ENCODE results near the gene KLHL9.

Gene KLHL9

GRCh38 chr9:21314152-21314551 is 21.1 kb downstream of the KLHL9 start:
- H3K27me3 ChIP-seq (ENCODE audit: control insufficient read depth, insufficient read depth, low read length): no peaks in the 10 kb centered on the region
- H3K4me3 ChIP-seq (ENCODE audit: low read length): no peak overlapping the region
- no peaks in the 10 kb centered on the region for H3K4me1 ChIP-seq (ENCODE audit: control insufficient read depth, insufficient read depth, low read length)
- no peaks in the 10 kb centered on the region for H3K36me3 ChIP-seq (ENCODE audit: control insufficient read depth, insufficient read depth, low read length)
- H3K9ac ChIP-seq (ENCODE audit: low read length): no peak overlapping the region
- H3K27ac ChIP-seq (ENCODE audit: low read depth, low read length): no peak overlapping the region

- H3K4me3 ChIP-seq (ENCODE audit: low read length): no peak overlapping the region
- H3K27ac ChIP-seq (ENCODE audit: low read depth, low read length): no peak overlapping the region
- no peak overlapping the region for H3K9ac ChIP-seq (ENCODE audit: low read length)
- H3K27me3 ChIP-seq (ENCODE audit: control insufficient read depth, insufficient read depth, low read length): no peaks in the 10 kb centered on the region
- no peaks in the 10 kb centered on the region for H3K4me1 ChIP-seq (ENCODE audit: control insufficient read depth, insufficient read depth, low read length)
- H3K36me3 ChIP-seq (ENCODE audit: control insufficient read depth, insufficient read depth, low read length): no peaks in the 10 kb centered on the region
Measured at GRCh38 chr9:21311889-21312288, 23.3 kb downstream of the KLHL9 start.

- H3K4me1 ChIP-seq (ENCODE audit: control insufficient read depth, insufficient read depth, low read length): no peaks in the 10 kb centered on the region
- H3K27ac ChIP-seq (ENCODE audit: low read depth, low read length): no peak within 1 kb of the TSS
- no peaks in the 10 kb centered on the region for H3K36me3 ChIP-seq (ENCODE audit: control insufficient read depth, insufficient read depth, low read length)
- H3K4me3 ChIP-seq (ENCODE audit: low read length): no peak within 1 kb of the TSS
- no peaks in the 10 kb centered on the region for H3K27me3 ChIP-seq (ENCODE audit: control insufficient read depth, insufficient read depth, low read length)
- no peak within 1 kb of the TSS for H3K9ac ChIP-seq (ENCODE audit: low read length)
Measured at GRCh38 chr9:21305213-21305612, 30.0 kb downstream of the KLHL9 start, which contains the start of gene IFNA5. TSS of gene IFNA5 (minus strand) at chr9:21305313. CDS start at chr9:21305256, 57 bp downstream.

GRCh38 chr9:21295992-21296391 is 39.2 kb downstream of the KLHL9 start:
- H3K9ac ChIP-seq (ENCODE audit: low read length): no peak overlapping the region
- H3K27me3 ChIP-seq (ENCODE audit: control insufficient read depth, insufficient read depth, low read length): no peaks in the 10 kb centered on the region
- H3K36me3 ChIP-seq (ENCODE audit: control insufficient read depth, insufficient read depth, low read length): no peaks in the 10 kb centered on the region
- H3K4me1 ChIP-seq (ENCODE audit: control insufficient read depth, insufficient read depth, low read length): no peaks in the 10 kb centered on the region
- H3K27ac ChIP-seq (ENCODE audit: low read depth, low read length): no peak overlapping the region
- H3K4me3 ChIP-seq (ENCODE audit: low read length): no peak overlapping the region

- no peak overlapping the region for H3K9ac ChIP-seq (ENCODE audit: low read length)
- H3K27me3 ChIP-seq (ENCODE audit: control insufficient read depth, insufficient read depth, low read length): no peaks in the 10 kb centered on the region
- H3K4me3 ChIP-seq (ENCODE audit: low read length): no peak overlapping the region
- H3K27ac ChIP-seq (ENCODE audit: low read depth, low read length): no peak overlapping the region
- no peaks in the 10 kb centered on the region for H3K4me1 ChIP-seq (ENCODE audit: control insufficient read depth, insufficient read depth, low read length)
- H3K36me3 ChIP-seq (ENCODE audit: control insufficient read depth, insufficient read depth, low read length): no peaks in the 10 kb centered on the region
Measured at GRCh38 chr9:21294904-21295538, 40.2 kb downstream of the KLHL9 start.

GRCh38 chr9:21294364-21294774 is 40.8 kb downstream of the KLHL9 start:
- H3K27me3 ChIP-seq (ENCODE audit: control insufficient read depth, insufficient read depth, low read length): no peaks in the 10 kb centered on the region
- H3K9ac ChIP-seq (ENCODE audit: low read length): no peak overlapping the region
- no peak overlapping the region for H3K27ac ChIP-seq (ENCODE audit: low read depth, low read length)
- no peaks in the 10 kb centered on the region for H3K4me1 ChIP-seq (ENCODE audit: control insufficient read depth, insufficient read depth, low read length)
- H3K36me3 ChIP-seq (ENCODE audit: control insufficient read depth, insufficient read depth, low read length): no peaks in the 10 kb centered on the region
- H3K4me3 ChIP-seq (ENCODE audit: low read length): no peak overlapping the region

- Histone ChIP-seq H3K27me3 (ENCODE audit: control insufficient read depth, insufficient read depth, low read length) (no peaks in the 10 kb centered on the region), H3K4me3 (ENCODE audit: low read length) (no peak overlapping the region), H3K27ac (ENCODE audit: low read depth, low read length) (no peak overlapping the region), H3K36me3 (ENCODE audit: control insufficient read depth, insufficient read depth, low read length) (no peaks in the 10 kb centered on the region), H3K4me1 (ENCODE audit: control insufficient read depth, insufficient read depth, low read length) (no peaks in the 10 kb centered on the region), H3K9ac (ENCODE audit: low read length) (no peak overlapping the region)
Measured at GRCh38 chr9:21289848-21290247, 45.4 kb downstream of the KLHL9 start.

- no peaks in the 10 kb centered on the region for H3K27me3 ChIP-seq (ENCODE audit: control insufficient read depth, insufficient read depth, low read length)
- H3K27ac ChIP-seq (ENCODE audit: low read depth, low read length): no peak overlapping the region
- H3K4me1 ChIP-seq (ENCODE audit: control insufficient read depth, insufficient read depth, low read length): no peaks in the 10 kb centered on the region
- H3K36me3 ChIP-seq (ENCODE audit: control insufficient read depth, insufficient read depth, low read length): no peaks in the 10 kb centered on the region
- H3K4me3 ChIP-seq (ENCODE audit: low read length): no peak overlapping the region
- H3K9ac ChIP-seq (ENCODE audit: low read length): no peak overlapping the region
Measured at GRCh38 chr9:21287280-21287679, 47.9 kb downstream of the KLHL9 start.

- Histone ChIP-seq H3K27me3 (ENCODE audit: control insufficient read depth, insufficient read depth, low read length) (no peaks in the 10 kb centered on the region), H3K4me3 (ENCODE audit: low read length) (no peak overlapping the region), H3K27ac (ENCODE audit: low read depth, low read length) (no peak overlapping the region), H3K4me1 (ENCODE audit: control insufficient read depth, insufficient read depth, low read length) (no peaks in the 10 kb centered on the region), H3K36me3 (ENCODE audit: control insufficient read depth, insufficient read depth, low read length) (no peaks in the 10 kb centered on the region), H3K9ac (ENCODE audit: low read length) (no peak overlapping the region)
Measured at GRCh38 chr9:21286659-21287058, 48.5 kb downstream of the KLHL9 start.

GRCh38 chr9:21286099-21286498 is 49.1 kb downstream of the KLHL9 start:
- Histone ChIP-seq H3K4me3 (ENCODE audit: low read length) (no peak overlapping the region), H3K27me3 (ENCODE audit: control insufficient read depth, insufficient read depth, low read length) (no peaks in the 10 kb centered on the region), H3K36me3 (ENCODE audit: control insufficient read depth, insufficient read depth, low read length) (no peaks in the 10 kb centered on the region), H3K27ac (ENCODE audit: low read depth, low read length) (no peak overlapping the region), H3K4me1 (ENCODE audit: control insufficient read depth, insufficient read depth, low read length) (no peaks in the 10 kb centered on the region), H3K9ac (ENCODE audit: low read length) (no peak overlapping the region)

GRCh38 chr9:21281275-21281674 is 53.9 kb downstream of the KLHL9 start:
- Histone ChIP-seq H3K9ac (ENCODE audit: low read length) (no peak overlapping the region), H3K27ac (ENCODE audit: low read depth, low read length) (no peak overlapping the region), H3K4me1 (ENCODE audit: control insufficient read depth, insufficient read depth, low read length) (no peaks in the 10 kb centered on the region), H3K36me3 (ENCODE audit: control insufficient read depth, insufficient read depth, low read length) (no peaks in the 10 kb centered on the region), H3K27me3 (ENCODE audit: control insufficient read depth, insufficient read depth, low read length) (no peaks in the 10 kb centered on the region), H3K4me3 (ENCODE audit: low read length) (no peak overlapping the region)
